ENCODE results near the gene DCDC1.

- TF ChIP-seq POLR2A (IDR thresholded peaks at IDR 0.05; ENCODE audit: borderline replicate concordance, extremely low read depth, insufficient read depth, insufficient read length), result no peak
- TF ChIP-seq CTCF (IDR thresholded peaks at IDR 0.05 in 2 of 3, conservative IDR thresholded peaks at IDR 0.05 in 1 of 3; ENCODE audit: borderline replicate concordance in 1 of 3, insufficient read depth in 1 of 3, low read depth in 2 of 3, low read length in 2 of 3), result no peak
- TF ChIP-seq RAD21 (IDR thresholded peaks at IDR 0.05; ENCODE audit: low read depth), result no peak
- TF ChIP-seq CEBPB (IDR thresholded peaks at IDR 0.05; ENCODE audit: low read depth), result no peak
- TF ChIP-seq EZH2phosphoT487 (IDR thresholded peaks at IDR 0.05; ENCODE audit: borderline replicate concordance), result no peak
- no peak for TF ChIP-seq SIN3A (IDR thresholded peaks at IDR 0.05; ENCODE audit: low read depth)
- no peak for TF ChIP-seq JUND (IDR thresholded peaks at IDR 0.05)
- TF ChIP-seq ZFX (IDR thresholded peaks at IDR 0.05), result no peak
- TF ChIP-seq EZH2 (IDR thresholded peaks at IDR 0.05), result no peak
- no peak for TF ChIP-seq SRF (IDR thresholded peaks at IDR 0.05; ENCODE audit: low read depth)
- TF ChIP-seq YY1 (IDR thresholded peaks at IDR 0.05; ENCODE audit: extremely low read depth, insufficient replicate concordance, low read depth, low read length), result no peak
Measured at GRCh38 chr11:31117038-31117437, 252.5 kb downstream of the DCDC1 start.

Data from HCT116 (cell line).